Measurements from ENCODE around the gene NR3C2. TPM values are rescaled to one million over a fixed set of nuclear protein-coding genes. Genes with fewer than 3 reads are reported as not detected.

NR3C2 gene
- polyA plus RNA-seq, 1 of the 3 experiments (the other 2 are of a cell fraction): 0.02 TPM

- Histone ChIP-seq H3K4me2 (no peak overlapping the region), H3K27me3 (ENCODE audit: insufficient read depth) (no peaks in the 10 kb centered on the region), H3K4me3 (ENCODE audit: low read depth in 2 of 2, low read length in 1 of 2) (no peak overlapping the region), H3K9ac (no peak overlapping the region), H4K20me1 (ENCODE audit: insufficient read depth) (no peaks in the 10 kb centered on the region), H3F3A (replicated peaks; ENCODE audit: insufficient read depth) (no peaks in the 10 kb centered on the region), H3K4me1 (ENCODE audit: control insufficient read depth in 1 of 2, insufficient read depth in 2 of 2, low read depth in 1 of 2, low read length in 1 of 2) (no peaks in the 10 kb centered on the region), H3K27ac (ENCODE audit: low read depth in 2 of 2, low read length in 1 of 2) (no peak overlapping the region), H2AFZ (ENCODE audit: low read depth) (no peak overlapping the region), H3K36me3 (replicated peaks in 1 of 2; ENCODE audit: control insufficient read depth in 1 of 2, insufficient read depth in 2 of 2, low read length in 1 of 2) (no peaks in the 10 kb centered on the region), H3K9me2 (no peaks in the 10 kb centered on the region), H3K9me3 (no peaks in the 10 kb centered on the region), H3K79me2 (ENCODE audit: insufficient read depth) (no peaks in the 10 kb centered on the region)
- ChIA-PET CTCF (interaction anchor here (0.5 kb wide), 1 partner anchor 310 kb away, joined by 3 read pairs; no protein-coding TSS in a partner anchor), POLR2A (no interaction called here)
- WGBS (ENCODE audit: low lambda C conversion rate): 45% methylated on average over 3 of the region's 3 CpGs
- no peak for TF ChIP-seq USF1 (IDR thresholded peaks at IDR 0.05; ENCODE audit: borderline replicate concordance, low read depth)
- TF ChIP-seq SIN3A (IDR thresholded peaks at IDR 0.05; ENCODE audit: borderline replicate concordance, low read depth, low read length): no peak
- no peak for TF ChIP-seq ELF1 (IDR thresholded peaks at IDR 0.05)
- no peak for TF ChIP-seq ZBTB33 (IDR thresholded peaks at IDR 0.05; ENCODE audit: borderline replicate concordance, low read depth)
- no peak for TF ChIP-seq GABPA (IDR thresholded peaks at IDR 0.05; ENCODE audit: low read depth)
- TF ChIP-seq RCOR1 (IDR thresholded peaks at IDR 0.05; ENCODE audit: low read length): no peak
- no peak for TF ChIP-seq NFIC (IDR thresholded peaks at IDR 0.05; ENCODE audit: borderline replicate concordance)
- no peak for TF ChIP-seq USF2 (IDR thresholded peaks at IDR 0.05; ENCODE audit: borderline replicate concordance, low read depth, low read length)
- no peak for TF ChIP-seq TAF1 (IDR thresholded peaks at IDR 0.05; ENCODE audit: borderline replicate concordance, low read depth, low read length)
- DNase-seq: no peak
Observed at GRCh38 chr4:148390311-148390710, 51.9 kb downstream of the NR3C2 start.

GRCh38 chr4:148380291-148380690 lies 61.9 kb downstream of the NR3C2 start:
- ChIA-PET CTCF (no interaction called here), POLR2A (no interaction called here)
- Histone ChIP-seq H3K9me3 (no peaks in the 10 kb centered on the region), H3K36me3 (replicated peaks in 1 of 2; ENCODE audit: control insufficient read depth in 1 of 2, insufficient read depth in 2 of 2, low read length in 1 of 2) (no peaks in the 10 kb centered on the region), H3F3A (replicated peaks; ENCODE audit: insufficient read depth) (no peaks in the 10 kb centered on the region), H3K27ac (ENCODE audit: low read depth in 2 of 2, low read length in 1 of 2) (no peak overlapping the region), H3K79me2 (ENCODE audit: insufficient read depth) (no peaks in the 10 kb centered on the region), H3K9ac (no peak overlapping the region), H3K4me3 (ENCODE audit: low read depth in 2 of 2, low read length in 1 of 2) (no peak overlapping the region), H3K4me2 (no peak overlapping the region), H4K20me1 (ENCODE audit: insufficient read depth) (no peaks in the 10 kb centered on the region), H3K27me3 (ENCODE audit: insufficient read depth) (no peaks in the 10 kb centered on the region), H2AFZ (ENCODE audit: low read depth) (no peak overlapping the region), H3K4me1 (ENCODE audit: control insufficient read depth in 1 of 2, insufficient read depth in 2 of 2, low read depth in 1 of 2, low read length in 1 of 2) (no peaks in the 10 kb centered on the region), H3K9me2 (no peaks in the 10 kb centered on the region)
- DNase-seq: no peak
- WGBS (ENCODE audit: low lambda C conversion rate): 53% methylated on average over 4 of the region's 4 CpGs
- TF ChIP-seq NRF1 (IDR thresholded peaks at IDR 0.05; ENCODE audit: low read depth, low read length) (no peak), RFX5 (IDR thresholded peaks at IDR 0.05; ENCODE audit: low read length) (no peak), FOXJ3 (CRISPR knock-in tag; IDR thresholded peaks at IDR 0.05) (no peak), MXI1 (IDR thresholded peaks at IDR 0.05; ENCODE audit: low read depth, low read length) (no peak), NFIC (IDR thresholded peaks at IDR 0.05; ENCODE audit: borderline replicate concordance) (no peak), TEAD4 (IDR thresholded peaks at IDR 0.05; ENCODE audit: borderline replicate concordance, insufficient read depth) (no peak), ELF1 (IDR thresholded peaks at IDR 0.05) (no peak), SMC3 (IDR thresholded peaks at IDR 0.05; ENCODE audit: low read depth, low read length) (no peak), TCF12 (IDR thresholded peaks at IDR 0.05) (no peak), TAF1 (IDR thresholded peaks at IDR 0.05; ENCODE audit: borderline replicate concordance, low read depth, low read length) (no peak), ZBTB33 (IDR thresholded peaks at IDR 0.05; ENCODE audit: borderline replicate concordance, low read depth) (no peak), MEF2A (IDR thresholded peaks at IDR 0.05; ENCODE audit: borderline replicate concordance, low read depth) (no peak), EZH2phosphoT487 (IDR thresholded peaks at IDR 0.05; ENCODE audit: borderline replicate concordance, low read depth) (no peak), IRF3 (IDR thresholded peaks at IDR 0.05; ENCODE audit: low read depth, low read length) (no peak), PBX3 (IDR thresholded peaks at IDR 0.05) (no peak)

Data from SK-N-SH (cell line).